Measurements from ENCODE around the gene IFI30. TPM values are rescaled to one million over a fixed set of nuclear protein-coding genes. Genes with fewer than 3 reads are reported as not detected.
A peak's percentile ranks its signal among the peaks of the same experiment; 100 is the strongest.

IFI30 gene
- total RNA-seq, 4 donors from 2014 or later = 4.1 to 17.4 (median 11.4) TPM

DNA sequence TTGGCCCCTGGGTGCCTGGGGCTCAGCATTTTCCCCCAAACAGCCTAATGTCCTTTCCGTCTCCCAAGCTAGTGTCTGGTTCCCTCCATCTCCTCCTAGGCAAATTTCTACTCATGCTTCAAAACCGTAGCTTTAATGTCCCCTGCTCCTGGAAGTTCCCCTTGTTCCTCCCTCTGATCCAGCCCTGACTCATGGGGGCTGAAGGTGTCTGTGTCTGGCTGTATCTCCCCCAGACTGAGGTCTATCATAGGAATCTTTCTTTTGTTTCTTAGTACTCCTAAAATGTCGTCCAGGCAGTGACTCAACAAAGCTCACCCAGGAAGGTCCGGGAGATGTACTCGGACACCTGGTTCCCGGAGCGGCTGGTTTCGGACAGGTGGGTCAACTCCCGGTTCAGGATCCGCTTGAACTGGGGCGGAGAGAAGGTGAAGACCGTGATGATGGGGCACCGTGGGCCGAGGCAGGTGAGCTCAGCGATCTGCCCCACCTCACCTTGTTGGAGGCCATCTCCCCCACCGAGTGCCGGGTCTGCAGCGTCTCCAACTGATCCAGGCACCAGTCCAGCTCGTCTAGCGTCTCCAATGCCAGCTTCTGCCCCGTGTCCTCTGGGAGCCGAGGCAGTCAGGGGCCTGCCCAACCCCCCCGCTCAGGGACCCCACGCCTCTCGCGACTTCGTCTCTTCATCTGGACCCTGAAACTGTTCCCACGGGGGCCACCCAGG, 46.5 kb downstream of the IFI30 start:
- TF ChIP-seq, protein P1, sequence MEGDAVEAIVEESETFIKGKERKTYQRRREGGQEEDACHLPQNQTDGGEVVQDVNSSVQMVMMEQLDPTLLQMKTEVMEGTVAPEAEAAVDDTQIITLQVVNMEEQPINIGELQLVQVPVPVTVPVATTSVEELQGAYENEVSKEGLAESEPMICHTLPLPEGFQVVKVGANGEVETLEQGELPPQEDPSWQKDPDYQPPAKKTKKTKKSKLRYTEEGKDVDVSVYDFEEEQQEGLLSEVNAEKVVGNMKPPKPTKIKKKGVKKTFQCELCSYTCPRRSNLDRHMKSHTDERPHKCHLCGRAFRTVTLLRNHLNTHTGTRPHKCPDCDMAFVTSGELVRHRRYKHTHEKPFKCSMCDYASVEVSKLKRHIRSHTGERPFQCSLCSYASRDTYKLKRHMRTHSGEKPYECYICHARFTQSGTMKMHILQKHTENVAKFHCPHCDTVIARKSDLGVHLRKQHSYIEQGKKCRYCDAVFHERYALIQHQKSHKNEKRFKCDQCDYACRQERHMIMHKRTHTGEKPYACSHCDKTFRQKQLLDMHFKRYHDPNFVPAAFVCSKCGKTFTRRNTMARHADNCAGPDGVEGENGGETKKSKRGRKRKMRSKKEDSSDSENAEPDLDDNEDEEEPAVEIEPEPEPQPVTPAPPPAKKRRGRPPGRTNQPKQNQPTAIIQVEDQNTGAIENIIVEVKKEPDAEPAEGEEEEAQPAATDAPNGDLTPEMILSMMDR (IDR thresholded peaks at IDR 0.05) = no peak
- TF ChIP-seq POLR2A (IDR thresholded peaks at IDR 0.05) = no peak
- DNase-seq = no peak
- no peak overlapping the region for H3K4me3 ChIP-seq
- H3K9me3 ChIP-seq = no peaks in the 10 kb centered on the region
- H3K36me3 ChIP-seq = no peaks in the 10 kb centered on the region
- peaks cover 0 to 5% of the 10 kb centered on the region in 2 donors for H3K4me1 ChIP-seq
- peaks cover 0 to 3% of the 10 kb centered on the region in 2 donors for H3K27me3 ChIP-seq
- intact Hi-C loops (cut with DNase I; ENCODE audit: low total_unique reads) = loop anchor here (5.0 kb wide), 1 partner anchor 68 kb away; the partner anchor contains the start of gene PIK3R2
- H3K27ac ChIP-seq = no peak overlapping the region

DNA sequence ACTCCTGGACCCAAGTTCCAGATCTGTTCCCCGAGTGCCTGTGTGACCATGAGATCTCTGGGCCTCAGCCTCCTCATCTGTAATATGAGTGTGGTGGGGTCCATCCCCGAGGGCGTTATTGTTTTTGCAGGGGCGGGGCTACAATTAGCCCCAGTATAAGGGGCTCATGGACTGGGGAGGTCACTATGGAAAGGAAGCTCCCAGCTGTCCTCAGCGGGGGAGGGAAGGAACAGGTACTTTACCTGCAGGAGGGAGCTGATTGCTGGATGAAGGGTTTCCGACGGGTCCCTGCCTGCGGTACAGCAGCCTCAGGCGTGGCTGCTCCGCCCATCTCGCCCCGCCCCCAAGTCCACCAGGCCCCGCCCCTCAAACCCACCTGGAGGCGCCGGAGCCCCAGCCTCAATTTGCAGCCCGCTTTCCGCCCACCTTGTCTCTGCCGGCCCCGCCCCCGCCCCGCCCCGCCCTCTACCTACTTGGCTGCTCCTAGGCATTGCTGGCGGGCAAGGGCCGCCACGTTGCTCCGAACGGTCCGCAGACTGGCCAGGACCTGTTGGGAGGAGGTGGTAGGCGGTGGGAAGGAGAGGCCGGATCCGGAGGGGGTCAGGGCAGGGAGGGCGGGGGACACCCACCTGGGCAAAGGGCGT, 47.1 kb downstream of the IFI30 start:
- Histone ChIP-seq H3K36me3 (no peaks in the 10 kb centered on the region), H3K4me1 (peaks cover 0 to 10% of the 10 kb centered on the region in 2 donors), H3K27ac (no peak overlapping the region), H3K9me3 (no peaks in the 10 kb centered on the region), H3K4me3 (no peak overlapping the region), H3K27me3 (peaks cover 0 to 8% of the 10 kb centered on the region in 2 donors)
- intact Hi-C loops (cut with DNase I; ENCODE audit: low total_unique reads) = loop anchor here (5.0 kb wide), 1 partner anchor 68 kb away; the partner anchor contains the start of gene PIK3R2
- no peak for DNase-seq
- TF ChIP-seq, protein P1 (IDR thresholded peaks at IDR 0.05) = no peak
- TF ChIP-seq POLR2A (IDR thresholded peaks at IDR 0.05) = no peak

DNA sequence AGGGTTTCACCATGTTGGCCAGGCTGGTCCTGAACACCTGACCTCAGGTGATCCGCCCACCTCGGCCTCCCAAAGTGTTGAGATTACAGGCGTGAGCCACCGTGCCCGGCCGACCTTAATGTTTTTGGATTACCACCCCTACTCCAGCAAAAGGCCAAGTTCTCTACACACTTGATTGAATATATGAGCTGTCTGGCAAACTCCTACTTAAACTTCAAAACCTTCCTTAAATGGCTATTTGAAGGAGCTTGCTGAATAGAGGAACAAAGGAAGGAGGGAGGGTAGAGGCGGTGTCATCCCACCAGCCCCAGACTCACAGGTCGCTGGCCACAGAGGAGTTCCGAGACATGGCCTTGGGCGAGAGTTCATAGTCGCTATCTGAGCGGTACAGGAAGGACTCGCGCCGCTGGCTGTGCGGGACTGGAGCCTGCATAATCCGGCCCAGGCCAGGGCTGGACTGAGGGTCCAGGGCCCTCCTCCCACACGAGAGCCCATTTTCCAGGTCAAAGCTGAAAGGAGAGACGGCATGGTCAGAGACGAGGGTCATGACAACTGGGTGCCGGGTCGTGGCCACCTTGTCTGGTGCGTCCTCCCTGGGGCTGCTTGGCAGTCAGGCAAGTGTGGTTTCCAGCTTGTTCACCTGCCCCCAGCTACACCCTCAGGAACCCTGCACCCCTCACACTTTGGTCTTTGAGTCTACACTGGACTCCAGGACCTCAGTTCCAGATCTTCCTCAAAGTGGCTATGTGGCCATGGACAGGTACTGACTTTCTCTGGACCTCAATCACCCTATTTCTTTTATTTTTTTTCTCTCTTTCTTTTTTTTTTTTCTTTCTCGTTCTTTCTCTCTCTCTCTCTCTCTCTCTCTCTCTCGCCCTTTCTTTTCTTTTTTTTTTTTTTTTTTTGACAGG, 48.5 kb downstream of the IFI30 start:
- no peak for TF ChIP-seq POLR2A (IDR thresholded peaks at IDR 0.05)
- TF ChIP-seq, protein P1 (IDR thresholded peaks at IDR 0.05) = no peak
- H3K4me1 ChIP-seq = peaks cover 0 to 16% of the 10 kb centered on the region in 2 donors
- H3K27ac ChIP-seq = no peak overlapping the region
- peaks cover 0 to 13% of the 10 kb centered on the region in 2 donors for H3K27me3 ChIP-seq
- H3K4me3 ChIP-seq = no peak overlapping the region
- no peak for DNase-seq
- H3K9me3 ChIP-seq = no peaks in the 10 kb centered on the region
- no peaks in the 10 kb centered on the region for H3K36me3 ChIP-seq
- intact Hi-C loops (cut with DNase I; ENCODE audit: low total_unique reads) = loop anchor here (5.0 kb wide), 1 partner anchor 70 kb away; the partner anchor contains the start of gene PIK3R2

DNA sequence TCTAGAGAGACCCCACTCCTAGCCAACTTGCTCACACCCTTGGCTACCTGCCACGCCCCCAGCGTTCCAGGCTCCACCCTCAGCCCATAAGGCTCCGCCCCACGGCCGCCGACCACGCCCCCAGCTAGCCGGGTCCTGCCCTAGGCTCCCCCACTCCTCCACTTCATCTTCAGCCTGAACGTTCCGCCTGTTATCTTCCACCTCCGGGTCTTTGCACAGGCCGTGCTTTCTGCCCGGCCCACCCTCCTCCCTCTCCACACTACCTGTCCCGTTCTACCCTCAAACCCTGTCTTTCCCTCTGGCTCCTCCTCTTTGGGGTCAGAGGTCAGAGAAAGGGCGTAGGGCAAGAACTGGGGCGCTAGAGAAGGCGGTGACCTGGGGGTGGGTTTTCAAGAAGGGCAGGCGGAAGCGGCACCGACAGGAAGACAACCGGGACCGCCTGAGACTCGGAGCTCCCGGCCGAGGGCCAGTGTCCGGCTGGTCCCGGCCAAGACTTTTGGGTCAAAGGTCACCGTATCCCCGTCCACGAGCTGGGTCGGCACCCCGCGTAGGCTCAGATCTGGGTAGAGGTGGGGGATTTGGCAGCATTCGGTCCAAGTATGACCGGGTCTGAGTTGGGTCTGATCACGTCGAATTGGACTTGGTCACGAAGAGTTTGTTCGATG, 50.4 kb downstream of the IFI30 start:
- peak overlapping the region; percentile 20 to 27 for H3K4me3 ChIP-seq

More for the DNA sequence above, 50.4 kb downstream of the IFI30 start:
- TF ChIP-seq, protein P1 (IDR thresholded peaks at IDR 0.05) = no peak
- TF ChIP-seq POLR2A (IDR thresholded peaks at IDR 0.05) = peak in 1 of 2 donors; percentile 0
- Histone ChIP-seq H3K27me3 (peaks cover 0 to 13% of the 10 kb centered on the region in 2 donors), H3K36me3 (no peaks in the 10 kb centered on the region), H3K4me1 (peaks cover 0 to 16% of the 10 kb centered on the region in 2 donors), H3K27ac (no peak overlapping the region), H3K9me3 (no peaks in the 10 kb centered on the region)
- DNase-seq = peak; percentile 29 to 37
- intact Hi-C loops (cut with DNase I; ENCODE audit: low total_unique reads) = loop anchor here (5.0 kb wide), 1 partner anchor 72 kb away; the partner anchor contains the start of gene PIK3R2
